DND-41 (cell line): Measurements from ENCODE around the gene TMEM200C.

Experiments
- CTCF ChIP-seq: IDR thresholded peaks from 2 replicates; pipeline ENCODE4 v1.5.1; 2012; ENCODE audit warnings: borderline replicate concordance, low read length, moderate library complexity, mild to moderate bottlenecking; ENCODE audit not compliant: poor library complexity, severe bottlenecking; ENCODE audit errors: extremely low read depth
- EZH2 ChIP-seq: IDR thresholded peaks from 3 replicates; pipeline ENCODE4 v1.6.1; 2012; ENCODE audit warnings: borderline replicate concordance, low read depth, mild to moderate bottlenecking, moderate library complexity, low read length, inconsistent platforms; ENCODE audit not compliant: severe bottlenecking

DNA sequence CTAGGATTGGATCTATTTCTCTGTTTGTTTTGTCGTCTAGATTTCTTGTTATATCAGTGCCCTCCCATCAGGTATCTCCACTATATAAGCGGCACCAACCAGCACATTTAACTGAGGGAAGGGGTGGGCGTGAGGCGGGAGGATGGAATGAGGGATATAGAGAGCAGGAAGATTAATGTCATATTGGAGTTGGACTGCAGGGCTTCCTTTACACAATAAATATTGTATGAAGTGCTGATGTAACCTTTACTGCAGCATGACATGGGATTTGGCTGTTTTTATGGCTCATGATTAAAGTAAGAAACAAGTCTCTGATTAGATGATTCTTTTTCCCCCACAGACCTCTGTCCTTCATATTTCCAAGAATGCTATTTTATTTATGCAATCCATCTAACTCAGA, 54.8 kb downstream of the TMEM200C start:
- TF ChIP-seq CTCF = no peak
- TF ChIP-seq EZH2 = no peak
